ENCODE data around the gene ARL17B. TPM values are rescaled to one million over a fixed set of nuclear protein-coding genes. Genes with fewer than 3 reads are reported as not detected.
"Not testable (repeated sequence)": the region's sequence is repeated elsewhere in the genome, so short reads cannot be mapped to it uniquely, and the experiment has no call there.

The ARL17B gene
- total and polyA plus RNA-seq, 2 experiments from 2014 or later = 18.8 to 39.3 TPM

DNA sequence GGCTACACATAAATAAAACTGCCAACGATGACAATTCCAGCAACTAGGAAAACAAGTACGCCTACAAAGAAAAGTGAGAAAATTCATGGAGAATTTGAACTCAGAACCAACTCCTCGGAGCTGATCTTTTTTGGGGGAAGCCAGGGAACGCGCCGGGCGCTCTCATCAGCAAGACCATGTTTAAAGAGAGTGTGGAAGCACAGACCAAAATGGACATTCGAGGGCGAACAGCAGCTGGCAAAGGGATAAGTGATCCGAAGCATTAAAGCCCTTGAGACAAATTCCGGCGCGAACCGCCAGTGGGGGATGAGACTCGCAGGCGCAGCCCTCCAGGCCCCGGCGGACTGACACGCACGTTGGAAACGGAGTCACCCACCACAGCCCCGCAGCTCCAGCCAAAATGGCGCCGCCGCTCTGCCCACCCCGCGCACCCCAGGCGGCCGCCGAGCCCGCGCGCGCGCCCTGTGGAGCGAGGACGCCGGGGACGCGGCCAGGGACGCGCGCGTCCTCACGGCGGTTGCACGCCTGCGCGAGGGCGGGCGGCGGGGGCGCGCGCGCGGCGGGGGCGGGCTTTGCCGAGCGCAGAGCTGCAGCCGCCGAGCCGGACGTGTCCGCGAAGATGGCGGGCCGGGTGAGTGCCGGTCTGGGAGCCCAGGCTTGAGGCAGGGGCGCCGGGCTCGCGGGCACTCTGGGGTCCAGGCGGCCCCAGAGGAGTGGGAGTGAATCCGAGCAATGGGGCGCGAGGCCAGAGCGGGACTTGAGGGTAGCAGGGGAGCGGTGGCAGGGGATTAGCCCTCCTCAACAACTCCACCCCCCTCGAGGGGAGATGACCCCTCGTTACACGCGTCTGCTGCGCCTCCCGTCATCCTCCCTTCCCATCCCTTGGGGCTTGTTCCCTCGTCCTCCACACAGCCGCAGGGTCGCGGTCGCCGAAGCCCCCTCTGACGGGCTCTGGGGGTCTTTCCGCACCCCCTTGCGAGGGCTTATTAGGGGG, 11.0 kb upstream of the ARL17B start:
- H3K27me3 ChIP-seq (ENCODE audit: insufficient read depth); H3K27me3 Mint-ChIP-seq (ENCODE audit: insufficient read depth, low read depth, poor library complexity); H3F3A ChIP-seq (replicated peaks; ENCODE audit: low read depth); H3K27ac ChIP-seq (ENCODE audit: low read depth); H3K79me2 ChIP-seq (replicated peaks; ENCODE audit: insufficient read depth); H3K4me1 ChIP-seq (ENCODE audit: insufficient read depth); H3K27ac Mint-ChIP-seq; H3K36me3 ChIP-seq (ENCODE audit: insufficient read depth); H3K4me2 ChIP-seq; H3K4me3 Mint-ChIP-seq; H3K4me3 ChIP-seq; H4K20me1 ChIP-seq (replicated peaks; ENCODE audit: insufficient read depth); H3K9me3 Mint-ChIP-seq; DNase-seq (ENCODE audit: low spot score); H3K36me3 Mint-ChIP-seq (ENCODE audit: low read depth); H2AFZ ChIP-seq; H3K9me2 ChIP-seq (ENCODE audit: insufficient read depth); H3K4me1 Mint-ChIP-seq: not testable (repeated sequence)
- peak; percentile 88 for ATAC-seq

DNA sequence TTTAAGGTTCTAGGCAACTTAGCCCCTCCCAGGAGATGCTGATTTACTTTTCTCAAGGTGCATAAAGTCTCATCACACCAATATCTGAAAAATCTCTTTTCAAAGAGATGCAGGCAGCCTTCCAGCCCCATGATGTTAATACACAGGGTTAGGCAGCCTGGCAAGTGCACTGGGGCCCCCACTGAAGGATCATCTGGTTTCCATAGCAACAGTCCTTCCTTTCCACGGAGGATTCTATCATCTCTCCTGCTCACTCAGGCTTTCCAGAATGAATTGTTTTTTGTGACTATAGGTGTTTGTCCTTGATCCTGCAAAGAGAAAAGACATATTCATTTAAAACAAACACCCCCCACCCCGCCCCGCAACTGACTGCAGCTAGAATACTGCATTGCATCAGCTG, 6.0 kb upstream of the ARL17B start:
- not testable (repeated sequence) for H3K4me3 Mint-ChIP-seq; H3K36me3 ChIP-seq (ENCODE audit: insufficient read depth); ATAC-seq

DNA sequence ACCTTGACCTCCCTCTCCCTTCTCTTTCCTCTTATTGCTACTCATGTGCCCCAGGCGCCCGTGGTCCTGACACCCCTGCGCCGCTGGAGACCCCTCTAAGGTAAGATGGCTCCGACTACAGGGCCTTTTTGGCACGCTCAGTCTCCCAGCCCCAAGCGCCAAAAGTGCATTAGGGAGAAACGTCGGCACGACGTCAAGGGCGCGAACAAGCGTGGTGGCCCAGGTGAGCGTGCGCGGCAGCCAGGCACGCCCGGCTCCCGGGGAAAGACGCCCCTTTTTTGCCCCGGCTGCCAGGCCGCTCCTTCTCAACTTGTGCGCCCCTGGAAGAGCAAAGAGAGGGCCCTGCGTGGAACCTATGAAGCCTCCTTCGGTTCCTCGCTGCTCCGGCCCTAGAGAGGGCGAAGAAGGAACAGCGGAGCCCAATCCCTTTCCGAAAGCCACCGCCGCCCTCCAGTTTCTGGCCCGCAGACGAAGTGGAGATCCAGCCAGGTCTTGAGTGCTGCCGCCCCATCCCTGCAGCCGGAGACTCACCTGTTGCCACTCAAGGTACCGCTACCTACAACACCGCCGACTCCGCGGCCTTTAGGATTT, 326 bp downstream of the ARL17B start:
- not testable (repeated sequence) for H3K79me2 ChIP-seq (replicated peaks; ENCODE audit: insufficient read depth); H3K36me3 Mint-ChIP-seq (ENCODE audit: low read depth); H3K4me1 ChIP-seq (ENCODE audit: insufficient read depth); DNase-seq (ENCODE audit: low spot score); H3K9me2 ChIP-seq (ENCODE audit: insufficient read depth); H3K27me3 ChIP-seq (ENCODE audit: insufficient read depth); H2AFZ ChIP-seq; H3K4me3 Mint-ChIP-seq; H3K27ac ChIP-seq (ENCODE audit: low read depth); H3K36me3 ChIP-seq (ENCODE audit: insufficient read depth); H3K4me3 ChIP-seq; H3K27me3 Mint-ChIP-seq (ENCODE audit: insufficient read depth, low read depth, poor library complexity); H3K27ac Mint-ChIP-seq; H3F3A ChIP-seq (replicated peaks; ENCODE audit: low read depth); H3K4me2 ChIP-seq; H3K9me3 Mint-ChIP-seq; H3K4me1 Mint-ChIP-seq; H4K20me1 ChIP-seq (replicated peaks; ENCODE audit: insufficient read depth)
- peak; percentile 60 for ATAC-seq

More for the DNA sequence above, 6.0 kb upstream of the ARL17B start:
- H3K36me3 Mint-ChIP-seq (ENCODE audit: low read depth); H3K27me3 ChIP-seq (ENCODE audit: insufficient read depth); H3K79me2 ChIP-seq (replicated peaks; ENCODE audit: insufficient read depth); H3K4me1 ChIP-seq (ENCODE audit: insufficient read depth); H3K9me2 ChIP-seq (ENCODE audit: insufficient read depth); H3K4me2 ChIP-seq; H2AFZ ChIP-seq; H3K27ac ChIP-seq (ENCODE audit: low read depth); H3K27me3 Mint-ChIP-seq (ENCODE audit: insufficient read depth, low read depth, poor library complexity); H3K27ac Mint-ChIP-seq; H4K20me1 ChIP-seq (replicated peaks; ENCODE audit: insufficient read depth); H3K4me1 Mint-ChIP-seq; H3K9me3 Mint-ChIP-seq; H3K4me3 ChIP-seq; H3F3A ChIP-seq (replicated peaks; ENCODE audit: low read depth); DNase-seq (ENCODE audit: low spot score): not testable (repeated sequence)

GRCh38 chr17:46353856-46354255, 7.7 kb downstream of the ARL17B start:
- H2AFZ ChIP-seq; H4K20me1 ChIP-seq (replicated peaks; ENCODE audit: insufficient read depth); H3F3A ChIP-seq (replicated peaks; ENCODE audit: low read depth); H3K4me1 Mint-ChIP-seq; H3K9me3 Mint-ChIP-seq; H3K4me2 ChIP-seq; H3K4me1 ChIP-seq (ENCODE audit: insufficient read depth); H3K27me3 ChIP-seq (ENCODE audit: insufficient read depth); H3K36me3 ChIP-seq (ENCODE audit: insufficient read depth); DNase-seq (ENCODE audit: low spot score); ATAC-seq; H3K27ac ChIP-seq (ENCODE audit: low read depth); H3K9me2 ChIP-seq (ENCODE audit: insufficient read depth); H3K27ac Mint-ChIP-seq; H3K4me3 Mint-ChIP-seq; H3K79me2 ChIP-seq (replicated peaks; ENCODE audit: insufficient read depth); H3K36me3 Mint-ChIP-seq (ENCODE audit: low read depth); H3K27me3 Mint-ChIP-seq (ENCODE audit: insufficient read depth, low read depth, poor library complexity); H3K4me3 ChIP-seq: not testable (repeated sequence)

DNA sequence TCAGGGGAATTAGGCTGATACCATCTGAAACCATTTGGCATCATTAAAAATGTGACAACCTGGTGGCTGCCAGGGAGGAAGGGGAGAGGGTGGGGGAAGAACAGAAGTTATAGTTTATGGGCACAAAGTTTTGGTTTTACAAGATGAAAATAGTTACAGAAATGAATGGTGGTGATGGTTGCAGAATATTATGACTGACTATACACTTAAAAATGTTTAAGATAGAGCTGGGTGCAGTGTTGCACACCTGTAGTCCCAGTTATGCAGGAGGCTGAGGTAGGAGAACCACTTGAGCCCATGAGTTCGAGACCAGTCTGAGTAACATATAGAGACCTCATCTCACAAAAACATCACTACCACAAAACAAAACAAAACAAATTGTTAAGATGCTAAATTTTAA, 12.5 kb downstream of the ARL17B start:
- H3K4me3 Mint-ChIP-seq; H3K9me2 ChIP-seq (ENCODE audit: insufficient read depth); H3K27me3 ChIP-seq (ENCODE audit: insufficient read depth); H3K4me1 Mint-ChIP-seq; H4K20me1 ChIP-seq (replicated peaks; ENCODE audit: insufficient read depth); DNase-seq (ENCODE audit: low spot score); H2AFZ ChIP-seq; H3K9me3 Mint-ChIP-seq; H3F3A ChIP-seq (replicated peaks; ENCODE audit: low read depth); H3K79me2 ChIP-seq (replicated peaks; ENCODE audit: insufficient read depth); H3K4me2 ChIP-seq; H3K4me1 ChIP-seq (ENCODE audit: insufficient read depth); H3K36me3 ChIP-seq (ENCODE audit: insufficient read depth); H3K27me3 Mint-ChIP-seq (ENCODE audit: insufficient read depth, low read depth, poor library complexity); H3K27ac Mint-ChIP-seq; H3K27ac ChIP-seq (ENCODE audit: low read depth); H3K4me3 ChIP-seq; ATAC-seq; H3K36me3 Mint-ChIP-seq (ENCODE audit: low read depth): not testable (repeated sequence)

- H2AFZ ChIP-seq; H3K4me3 Mint-ChIP-seq; H3K27me3 ChIP-seq (ENCODE audit: insufficient read depth); H3K27ac ChIP-seq (ENCODE audit: low read depth); H3K36me3 Mint-ChIP-seq (ENCODE audit: low read depth); H3K36me3 ChIP-seq (ENCODE audit: insufficient read depth); H3K9me3 Mint-ChIP-seq; H3K27me3 Mint-ChIP-seq (ENCODE audit: insufficient read depth, low read depth, poor library complexity); H3K4me1 Mint-ChIP-seq; H4K20me1 ChIP-seq (replicated peaks; ENCODE audit: insufficient read depth); H3K4me1 ChIP-seq (ENCODE audit: insufficient read depth); H3K4me2 ChIP-seq; DNase-seq (ENCODE audit: low spot score); H3K4me3 ChIP-seq; H3K27ac Mint-ChIP-seq; H3K79me2 ChIP-seq (replicated peaks; ENCODE audit: insufficient read depth); H3K9me2 ChIP-seq (ENCODE audit: insufficient read depth); H3F3A ChIP-seq (replicated peaks; ENCODE audit: low read depth); ATAC-seq: not testable (repeated sequence)
Measured at GRCh38 chr17:46348345-46348744, 13.2 kb downstream of the ARL17B start.

All from GM23338 (cell line).